Esophagus (tissue), 2 donors: ENCODE data around the gene MRGPRF. TPM values are rescaled to one million over a fixed set of nuclear protein-coding genes. Genes with fewer than 3 reads are reported as not detected.

Experiments
- H3K27ac ChIP-seq, 2 donors: one replicate each; pipeline ENCODE4 v1.5.1; 2013; ENCODE audit warnings: low read depth in 2 of 2, mild to moderate bottlenecking in 2 of 2, inconsistent platforms in 1 of 2, low read length in 1 of 2, moderate library complexity in 1 of 2
- H3K27me3 ChIP-seq, 2 donors: one replicate each; pipeline ENCODE4 v1.6.1; 2013; ENCODE audit warnings: low read length in 2 of 2, control low read depth in 1 of 2, mild to moderate bottlenecking in 1 of 2; ENCODE audit not compliant: insufficient read depth in 2 of 2, control insufficient read depth in 1 of 2
- H3K36me3 ChIP-seq, 2 donors: one replicate each; pipeline ENCODE4 v1.6.1; 2013; ENCODE audit warnings: low read length in 1 of 2; ENCODE audit not compliant: control insufficient read depth in 2 of 2, insufficient read depth in 2 of 2
- H3K4me1 ChIP-seq, 2 donors: one replicate each; pipeline ENCODE4 v1.6.1; 2013; ENCODE audit warnings: low read length in 1 of 2; ENCODE audit not compliant: control insufficient read depth in 2 of 2, insufficient read depth in 2 of 2
- H3K4me3 ChIP-seq, 2 donors: one replicate each; pipeline ENCODE4 v1.5.1; 2013; ENCODE audit warnings: low read length in 2 of 2, mild to moderate bottlenecking in 2 of 2, low read depth in 1 of 2, moderate library complexity in 1 of 2
- H3K9me3 ChIP-seq, 2 donors: one replicate each; pipeline ENCODE4 v1.6.1; 2013; ENCODE audit warnings: mild to moderate bottlenecking in 2 of 2, low read depth in 1 of 2, low read length in 1 of 2, moderate library complexity in 1 of 2; ENCODE audit not compliant: control insufficient read depth in 2 of 2, insufficient read depth in 1 of 2
- WGBS, 2 donors: extraction: QIAGEN DNeasy Blood & Tissue Kit; methylation state at CpG; one replicate each; pipeline ENCODE4 v1.1.7; 2013; 5-methylcytosine and 5-hydroxymethylcytosine counted together
- polyA plus RNA-seq, 2 donors: library from polyadenylated mRNA; stranded (reverse); fragments of 200-250 nt; gene quantifications; one replicate each; pipeline ENCODE4 v1.2.3, GENCODE V29; 2013
- donor health status: healthy with polysubstance abuse.
- donor health status: Bipolar disorder and iron deficiency.

Gene MRGPRF
- polyA plus RNA-seq, 2 donors, result 5.3 to 14.7 TPM

- no peaks in the 10 kb centered on the region for H3K27me3 ChIP-seq
- peak overlapping the region; percentile 84 to 89 for H3K27ac ChIP-seq
- H3K36me3 ChIP-seq, result no peaks in the 10 kb centered on the region
- H3K9me3 ChIP-seq, result peaks cover 0 to 2% of the 10 kb centered on the region in 2 donors
- peaks cover 8 to 27% of the 10 kb centered on the region in 2 donors for H3K4me1 ChIP-seq
- WGBS, 2 donors, result 8 to 19% methylated on average over 25 to 43 of the region's 43 CpGs
- peak overlapping the region; percentile 45 to 55 for H3K4me3 ChIP-seq
Observed at GRCh38 chr11:69010964-69011623, 2.0 kb downstream of the MRGPRF start.

GRCh38 chr11:69010361-69010891, 2.6 kb downstream of the MRGPRF start:
- WGBS, 2 donors, result 27 to 37% methylated on average over 8 to 9 of the region's 9 CpGs
- peak overlapping the region; percentile 84 to 89 for H3K27ac ChIP-seq
- no peaks in the 10 kb centered on the region for H3K27me3 ChIP-seq
- peaks cover 6 to 27% of the 10 kb centered on the region in 2 donors for H3K4me1 ChIP-seq
- peaks cover 0 to 2% of the 10 kb centered on the region in 2 donors for H3K36me3 ChIP-seq
- H3K4me3 ChIP-seq, result peak overlapping the region; percentile 13 to 27
- no peaks in the 10 kb centered on the region for H3K9me3 ChIP-seq

GRCh38 chr11:69009441-69010211, 3.4 kb downstream of the MRGPRF start:
- Histone ChIP-seq H3K4me1 (peaks cover 5 to 28% of the 10 kb centered on the region in 2 donors), H3K27ac (peak overlapping the region; percentile 84 to 89), H3K27me3 (no peaks in the 10 kb centered on the region), H3K36me3 (peaks cover 0 to 2% of the 10 kb centered on the region in 2 donors), H3K9me3 (no peaks in the 10 kb centered on the region), H3K4me3 (no peak overlapping the region)
- WGBS, 2 donors, result 45 to 66% methylated on average over 16 of the region's 16 CpGs

GRCh38 chr11:69008737-69009440, 4.2 kb downstream of the MRGPRF start:
- H3K4me3 ChIP-seq, result no peak overlapping the region
- peaks cover 5 to 28% of the 10 kb centered on the region in 2 donors for H3K4me1 ChIP-seq

GRCh38 chr11:69007975-69008381, 5.1 kb downstream of the MRGPRF start:
- Histone ChIP-seq H3K27me3 (no peaks in the 10 kb centered on the region), H3K4me1 (peaks cover 5 to 28% of the 10 kb centered on the region in 2 donors), H3K9me3 (no peaks in the 10 kb centered on the region), H3K36me3 (peaks cover 0 to 4% of the 10 kb centered on the region in 2 donors), H3K27ac (peak overlapping the region; percentile 79 to 84), H3K4me3 (no peak overlapping the region)
- WGBS, 2 donors, result 40 to 43% methylated on average over 8 of the region's 8 CpGs

More at GRCh38 chr11:69008737-69009440, 4.2 kb downstream of the MRGPRF start:
- Histone ChIP-seq H3K9me3 (no peaks in the 10 kb centered on the region), H3K27me3 (no peaks in the 10 kb centered on the region), H3K36me3 (peaks cover 0 to 4% of the 10 kb centered on the region in 2 donors), H3K27ac (peak overlapping the region; percentile 84 to 89)
- 31 to 42% methylated on average over 17 of the region's 17 CpGs for WGBS, 2 donors

GRCh38 chr11:69006816-69007215, 6.2 kb downstream of the MRGPRF start:
- no peak overlapping the region for H3K4me3 ChIP-seq
- peak overlapping the region; percentile 16 to 33 for H3K27ac ChIP-seq
- H3K4me1 ChIP-seq, result peaks cover 5 to 29% of the 10 kb centered on the region in 2 donors
- WGBS, 2 donors, result 79 to 85% methylated on average over 12 of the region's 12 CpGs
- H3K27me3 ChIP-seq, result no peaks in the 10 kb centered on the region
- no peaks in the 10 kb centered on the region for H3K9me3 ChIP-seq
- peaks cover 0 to 4% of the 10 kb centered on the region in 2 donors for H3K36me3 ChIP-seq

- no peaks in the 10 kb centered on the region for H3K27me3 ChIP-seq
- no peaks in the 10 kb centered on the region for H3K9me3 ChIP-seq
- H3K4me1 ChIP-seq, result peaks cover 5 to 31% of the 10 kb centered on the region in 2 donors
- H3K36me3 ChIP-seq, result peaks cover 0 to 4% of the 10 kb centered on the region in 2 donors
- 85 to 87% methylated on average over 48 of the region's 48 CpGs for WGBS, 2 donors
- H3K27ac ChIP-seq, result peak overlapping the region; percentile 35 to 44
- no peak overlapping the region for H3K4me3 ChIP-seq
Observed at GRCh38 chr11:69005631-69006368, 7.2 kb downstream of the MRGPRF start.

- H3K4me1 ChIP-seq, result peaks cover 5 to 25% of the 10 kb centered on the region in 2 donors
- peak overlapping the region; percentile 35 to 63 for H3K27ac ChIP-seq
- no peaks in the 10 kb centered on the region for H3K27me3 ChIP-seq
- H3K9me3 ChIP-seq, result no peaks in the 10 kb centered on the region
- H3K36me3 ChIP-seq, result peaks cover 0 to 4% of the 10 kb centered on the region in 2 donors
- H3K4me3 ChIP-seq, result no peak overlapping the region
- 88 to 89% methylated on average over 26 to 27 of the region's 27 CpGs for WGBS, 2 donors
Observed at GRCh38 chr11:69005183-69005630, 7.8 kb downstream of the MRGPRF start.
